Activated T-helper 17 cell treated with anti-CD3 and anti-CD28 coated beads, Interleukin-2, amount 50 U/mL, for 72 hours (primary cell): ENCODE data around the gene DIP2A. TPM values are rescaled to one million over a fixed set of nuclear protein-coding genes. Genes with fewer than 3 reads are reported as not detected.
"Not testable (repeated sequence)": the region's sequence is repeated elsewhere in the genome, so short reads cannot be mapped to it uniquely, and the experiment has no call there.

Experiments used
- ATAC-seq: fragments of 150-1000 bp; cut with Tn5 transposase; replicated peaks from 2 replicates; pipeline ENCODE4 v1.10.0; 2021; ENCODE audit warnings: mild to moderate bottlenecking, moderate library complexity
- H3K27ac Mint-ChIP-seq: one replicate; pipeline ENCODE4 v1.8.0; 2022; ENCODE audit warnings: mixed read lengths
- H3K27me3 Mint-ChIP-seq: one replicate; pipeline ENCODE4 v1.8.0; 2022; ENCODE audit warnings: mixed read lengths
- H3K36me3 Mint-ChIP-seq: one replicate; pipeline ENCODE4 v1.8.0; 2022; ENCODE audit warnings: low read depth, mild to moderate bottlenecking, mixed read lengths
- H3K4me1 Mint-ChIP-seq: one replicate; pipeline ENCODE4 v1.8.0; 2022; ENCODE audit warnings: mixed read lengths
- H3K4me3 Mint-ChIP-seq: one replicate; pipeline ENCODE4 v1.8.0; 2022; ENCODE audit warnings: mild to moderate bottlenecking, mixed read lengths
- H3K9me3 Mint-ChIP-seq: one replicate; pipeline ENCODE4 v1.8.0; 2022; ENCODE audit warnings: mixed read lengths
- total RNA-seq, 2 donors: library from RNA; stranded (reverse); gene quantifications; one replicate each; pipeline ENCODE4 v1.2.3, GENCODE V29; 2022

DIP2A gene
- total RNA-seq, 2 donors from 2014 or later: 43.6 to 49.3 TPM

DNA sequence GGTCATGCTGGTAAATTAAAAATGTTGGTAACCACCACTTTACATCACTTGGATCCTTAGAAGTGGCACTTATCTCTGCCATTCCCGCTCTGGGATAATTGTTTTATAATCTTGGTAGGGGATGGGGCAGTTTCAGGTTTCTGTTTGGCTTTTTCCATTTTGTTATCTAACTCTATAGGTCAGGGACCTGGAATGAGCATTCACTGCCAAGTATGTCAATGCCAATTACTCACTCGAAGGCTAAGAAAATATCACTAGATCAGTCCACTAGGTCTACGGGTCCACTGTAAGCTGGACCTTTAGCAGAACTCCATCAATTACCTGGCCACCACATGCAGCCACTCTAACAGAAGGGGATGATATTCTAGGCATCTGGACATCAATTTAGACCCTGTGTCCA, 4.5 kb upstream of the DIP2A start:
- Mint-ChIP-seq H3K27ac (no peak overlapping the region), H3K4me3 (no peak overlapping the region), H3K9me3 (no peaks in the 10 kb centered on the region), H3K27me3 (no peaks in the 10 kb centered on the region), H3K4me1 (peaks cover 14% of the 10 kb centered on the region), H3K36me3 (peaks cover 7% of the 10 kb centered on the region)
- no peak for ATAC-seq

DNA sequence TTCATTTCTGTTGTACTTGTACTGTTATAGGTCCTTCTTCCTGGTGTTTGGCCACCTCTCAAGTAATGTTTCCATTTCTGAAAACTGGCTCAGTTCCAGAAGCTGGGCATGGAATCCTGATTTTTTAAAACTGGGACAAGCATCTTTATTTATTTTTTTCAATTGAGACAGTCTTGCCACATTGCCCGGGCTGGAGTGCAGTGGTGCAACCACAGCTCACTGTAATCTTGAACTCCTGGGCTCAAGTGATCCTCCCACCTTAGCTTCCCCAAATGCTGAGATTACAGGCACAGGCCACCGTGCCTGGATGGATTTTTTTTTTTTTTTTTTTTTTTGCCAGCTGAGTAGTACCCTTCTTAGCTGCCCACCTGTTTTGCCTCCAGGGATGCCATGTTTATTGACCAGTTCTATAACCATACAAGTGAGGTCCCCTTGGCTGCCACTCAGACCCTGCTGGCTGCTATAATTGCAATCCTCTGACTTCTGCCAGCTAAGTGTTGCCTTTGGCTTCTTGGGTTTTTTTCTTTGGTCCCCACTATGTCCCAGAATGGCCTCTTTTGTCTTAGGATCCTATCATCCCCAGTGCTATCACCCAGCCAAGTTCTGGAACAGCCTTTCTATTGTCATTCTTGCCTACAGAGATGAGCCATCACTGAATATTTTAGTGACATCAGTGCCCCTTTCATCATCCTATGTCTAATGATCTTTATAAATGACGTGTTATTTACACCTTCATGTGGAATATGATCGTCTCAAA, 3.9 kb upstream of the DIP2A start:
- Mint-ChIP-seq H3K27ac (no peak overlapping the region), H3K27me3 (no peaks in the 10 kb centered on the region), H3K4me3 (no peak overlapping the region), H3K9me3 (no peaks in the 10 kb centered on the region), H3K4me1 (peaks cover 14% of the 10 kb centered on the region), H3K36me3 (peaks cover 10% of the 10 kb centered on the region)
- ATAC-seq: no peak

DNA sequence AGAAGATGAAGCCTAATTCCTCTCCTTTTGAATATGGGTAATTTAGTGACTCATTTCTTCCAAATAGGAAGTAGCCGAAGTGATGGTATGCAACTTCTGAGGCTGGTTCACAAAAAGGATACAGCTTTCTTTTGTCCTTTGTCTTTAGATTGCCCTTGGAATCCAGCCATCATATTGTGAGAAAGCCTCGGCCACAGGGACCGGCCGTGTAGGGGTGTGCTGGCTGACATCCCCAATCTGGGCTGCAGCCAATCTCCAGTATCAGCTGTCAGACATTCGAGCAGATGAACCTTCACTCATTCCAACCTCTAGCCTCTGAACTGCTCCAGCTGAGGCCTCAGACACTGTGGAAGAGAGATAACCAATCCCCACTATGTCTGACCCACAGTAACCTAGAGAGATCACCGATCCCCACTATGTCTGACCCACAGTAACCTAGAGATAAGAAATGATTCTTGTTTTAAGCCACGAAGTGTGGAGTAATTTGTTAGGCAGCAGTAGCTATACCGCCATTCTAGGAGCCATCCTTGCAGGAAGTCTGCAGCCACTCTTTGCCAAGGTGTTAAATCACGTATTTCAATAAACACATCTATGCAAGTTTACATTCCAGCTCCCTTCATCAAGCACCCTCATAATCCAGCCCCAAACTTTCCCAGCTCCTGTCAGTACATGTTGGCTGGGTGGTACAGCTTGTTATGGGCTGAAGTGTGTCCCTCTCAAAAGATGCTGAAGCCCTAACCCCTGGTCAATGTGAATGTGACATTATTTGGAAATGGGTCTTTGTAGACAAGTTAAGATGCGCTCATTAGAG, 2.9 kb upstream of the DIP2A start:
- Mint-ChIP-seq H3K27ac (no peak overlapping the region), H3K4me1 (peaks cover 14% of the 10 kb centered on the region), H3K36me3 (peaks cover 11% of the 10 kb centered on the region), H3K27me3 (no peaks in the 10 kb centered on the region), H3K4me3 (no peak overlapping the region), H3K9me3 (no peaks in the 10 kb centered on the region)
- no peak for ATAC-seq

DNA sequence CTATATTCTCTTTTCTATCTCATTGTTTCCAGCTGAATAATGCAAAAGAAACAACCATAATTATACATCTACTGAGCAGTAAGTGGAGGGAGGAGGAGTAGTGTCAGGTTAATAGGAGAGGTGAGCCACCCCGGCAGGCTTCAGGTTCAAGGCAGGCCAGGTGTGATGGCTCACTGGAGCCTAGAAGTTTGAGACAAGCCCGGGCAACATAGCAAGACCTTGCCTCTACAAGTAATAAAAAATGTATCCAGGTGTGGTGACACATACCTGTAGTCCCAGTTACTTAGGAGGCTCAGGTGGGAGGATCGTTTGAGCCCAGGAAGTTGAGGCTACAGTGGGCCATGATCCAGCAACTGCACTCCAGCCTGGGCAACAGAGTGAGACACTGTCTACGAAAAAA, 1.9 kb upstream of the DIP2A start:
- Mint-ChIP-seq H3K4me3 (peak overlapping the region; percentile 85), H3K4me1 (peaks cover 14% of the 10 kb centered on the region), H3K9me3 (no peaks in the 10 kb centered on the region), H3K36me3 (peaks cover 11% of the 10 kb centered on the region), H3K27ac (peak overlapping the region; percentile 62), H3K27me3 (no peaks in the 10 kb centered on the region)
- no peak for ATAC-seq

DNA sequence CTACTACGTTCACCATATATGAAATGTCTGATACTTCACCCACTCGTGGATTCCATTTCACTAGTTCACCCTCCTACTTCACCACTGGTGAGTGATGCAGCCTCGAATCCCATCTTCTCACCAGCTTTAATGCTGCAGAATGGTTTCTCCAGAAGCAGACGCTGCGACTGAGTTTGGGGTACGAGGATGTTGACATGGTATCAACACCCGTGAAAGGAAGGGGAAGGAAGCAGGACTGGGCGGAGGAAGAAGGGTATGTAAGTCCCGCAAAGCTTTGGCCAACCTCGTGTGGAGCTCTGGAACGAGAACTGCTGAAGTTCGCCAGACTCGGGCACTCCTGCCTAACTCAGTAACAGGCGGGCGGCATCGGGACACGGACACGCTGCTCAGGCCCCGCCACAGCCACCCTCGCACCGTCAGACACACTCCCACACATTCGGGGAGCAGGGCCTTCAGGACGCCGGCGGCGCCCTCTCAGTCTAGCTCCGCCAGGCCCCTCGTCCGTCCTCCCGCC, 833 bp upstream of the DIP2A start:
- no peaks in the 10 kb centered on the region for H3K27me3 Mint-ChIP-seq
- peak overlapping the region; percentile 85 for H3K4me3 Mint-ChIP-seq
- peaks cover 18% of the 10 kb centered on the region for H3K36me3 Mint-ChIP-seq
- H3K4me1 Mint-ChIP-seq: peaks cover 14% of the 10 kb centered on the region
- H3K27ac Mint-ChIP-seq: peak overlapping the region; percentile 90
- ATAC-seq: peak; percentile 33
- no peaks in the 10 kb centered on the region for H3K9me3 Mint-ChIP-seq

DNA sequence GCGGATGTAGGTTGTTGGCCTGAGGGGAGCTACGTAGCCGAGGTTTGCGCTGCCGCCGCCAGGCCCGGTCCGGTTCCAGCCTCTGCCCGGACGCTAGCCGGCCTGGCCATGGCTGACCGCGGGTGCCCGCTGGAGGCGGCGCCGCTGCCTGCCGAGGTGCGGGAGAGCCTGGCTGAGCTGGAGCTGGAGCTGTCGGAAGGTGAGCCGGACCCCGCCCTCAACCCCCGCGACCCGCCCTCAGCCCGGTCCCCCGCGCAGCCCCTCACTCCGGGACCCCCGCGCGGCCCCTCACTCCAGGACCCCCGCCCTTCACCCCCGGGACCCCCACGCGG, 299 bp downstream of the DIP2A start:
- ATAC-seq: no peak

DNA sequence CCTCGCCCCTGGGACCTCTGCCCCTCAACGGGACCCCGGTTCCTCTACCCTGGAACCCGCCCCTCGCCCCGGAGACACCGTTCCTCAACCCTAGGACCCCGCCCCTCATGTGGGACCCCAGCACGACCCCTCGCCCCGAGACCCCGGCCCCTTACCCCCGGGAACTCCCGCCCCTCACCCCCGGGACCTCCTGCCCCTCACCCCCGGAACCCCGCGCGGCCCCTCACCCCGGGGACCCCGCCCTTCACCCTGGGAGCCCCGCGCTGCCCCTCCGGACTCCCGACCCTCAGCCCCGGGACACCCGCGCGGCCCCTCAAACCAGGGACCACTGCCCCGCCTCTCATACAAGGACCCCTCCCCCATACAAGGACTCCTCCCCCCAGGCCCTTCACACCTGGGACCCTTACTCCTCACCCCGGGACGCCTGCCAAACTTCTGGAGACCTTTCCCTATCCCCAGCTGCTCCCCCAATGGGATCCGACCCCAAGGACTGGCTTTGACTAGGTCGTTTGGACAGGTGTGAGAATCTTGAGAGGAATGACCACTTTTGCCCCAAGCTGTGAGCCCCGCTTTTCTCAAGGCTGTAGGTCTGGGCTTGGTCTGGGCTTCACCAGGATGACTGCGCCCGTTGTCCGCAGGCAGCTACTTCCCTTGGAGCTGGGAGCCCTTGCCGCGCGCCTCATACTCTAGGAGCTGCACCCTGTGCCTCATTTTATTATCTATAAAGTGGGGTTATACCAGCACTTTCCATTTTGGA, 843 bp downstream of the DIP2A start:
- H3K27ac Mint-ChIP-seq: peak overlapping the region; percentile 85
- H3K4me1 Mint-ChIP-seq: peaks cover 14% of the 10 kb centered on the region
- no peaks in the 10 kb centered on the region for H3K27me3 Mint-ChIP-seq
- H3K4me3 Mint-ChIP-seq: peak overlapping the region; percentile 86
- no peaks in the 10 kb centered on the region for H3K9me3 Mint-ChIP-seq
- H3K36me3 Mint-ChIP-seq: peaks cover 31% of the 10 kb centered on the region
- no peak for ATAC-seq

More for the DNA sequence above, 299 bp downstream of the DIP2A start:
- Mint-ChIP-seq H3K36me3 (peaks cover 26% of the 10 kb centered on the region), H3K4me1 (peaks cover 14% of the 10 kb centered on the region), H3K9me3 (no peaks in the 10 kb centered on the region), H3K4me3 (peak overlapping the region; percentile 85), H3K27me3 (no peaks in the 10 kb centered on the region), H3K27ac (no peak overlapping the region)

DNA sequence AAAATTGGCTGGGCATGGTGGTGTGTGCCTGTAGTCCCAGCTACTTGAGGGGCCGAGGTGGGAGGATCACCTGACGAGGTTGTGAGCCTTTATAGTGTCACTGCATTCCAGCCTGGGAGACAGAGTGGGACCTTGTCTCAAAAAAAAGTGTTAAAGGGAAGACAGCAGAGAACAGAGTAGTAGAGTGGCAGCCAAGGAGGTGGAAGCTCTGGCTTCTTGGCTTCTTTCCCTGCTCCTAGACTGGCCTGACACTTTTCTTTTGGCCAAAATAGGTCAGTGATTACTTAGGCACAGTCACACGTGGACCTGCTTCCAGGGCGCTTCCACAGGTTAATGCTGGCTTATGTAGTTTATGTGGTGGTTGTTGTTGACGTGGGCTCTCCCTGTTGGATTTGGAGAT, 3.2 kb downstream of the DIP2A start:
- Mint-ChIP-seq H3K27me3 (no peaks in the 10 kb centered on the region), H3K36me3 (peaks cover 44% of the 10 kb centered on the region), H3K27ac (no peak overlapping the region), H3K9me3 (no peaks in the 10 kb centered on the region), H3K4me1 (peaks cover 10% of the 10 kb centered on the region), H3K4me3 (no peak overlapping the region)
- no peak for ATAC-seq

DNA sequence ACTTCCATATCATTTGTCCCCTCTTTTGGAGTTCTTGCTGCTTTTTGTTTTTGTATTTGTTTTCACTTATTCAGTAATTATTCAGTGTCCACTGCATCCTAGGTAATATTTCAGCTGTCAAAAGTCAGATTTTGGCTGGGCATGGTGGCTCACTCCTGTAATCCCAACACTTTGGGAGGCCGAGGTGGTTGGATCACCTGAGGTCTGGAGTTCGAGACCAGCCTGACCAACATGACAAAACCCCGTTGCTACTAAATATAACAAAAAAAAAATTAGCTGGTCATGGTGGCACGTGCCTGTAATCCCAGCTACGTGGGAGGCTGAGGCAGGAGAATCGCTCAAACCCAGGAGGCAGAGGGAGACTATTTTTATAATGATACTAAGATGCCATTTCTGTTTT, 6.5 kb downstream of the DIP2A start:
- not testable (repeated sequence) for H3K27me3 Mint-ChIP-seq, H3K4me1 Mint-ChIP-seq, H3K4me3 Mint-ChIP-seq, ATAC-seq, H3K9me3 Mint-ChIP-seq, H3K27ac Mint-ChIP-seq
- H3K36me3 Mint-ChIP-seq: peaks cover 61% of the 10 kb centered on the region

DNA sequence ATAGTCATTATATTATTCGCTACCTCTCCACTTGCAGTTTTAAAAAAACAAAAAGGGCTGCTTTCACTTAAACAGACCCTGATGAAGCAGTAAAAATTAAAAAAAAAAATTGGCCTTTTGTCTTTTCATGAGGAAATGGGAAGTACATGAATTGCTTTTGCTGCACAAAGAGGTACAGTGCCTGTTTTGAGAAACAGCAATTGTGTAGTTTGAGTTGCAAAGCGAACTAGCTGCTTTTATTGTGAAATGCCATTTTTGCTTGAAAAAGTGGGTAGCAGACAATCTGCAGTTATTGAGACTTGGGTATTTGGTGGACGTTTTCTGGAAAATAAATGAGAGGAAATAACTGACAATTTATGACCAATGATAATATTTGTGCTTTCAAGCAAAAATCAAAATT, 7.0 kb downstream of the DIP2A start:
- H3K27ac Mint-ChIP-seq: no peak overlapping the region
- H3K27me3 Mint-ChIP-seq: no peaks in the 10 kb centered on the region
- H3K36me3 Mint-ChIP-seq: peaks cover 61% of the 10 kb centered on the region
- ATAC-seq: no peak
- peaks cover 4% of the 10 kb centered on the region for H3K4me1 Mint-ChIP-seq
- no peaks in the 10 kb centered on the region for H3K9me3 Mint-ChIP-seq
- no peak overlapping the region for H3K4me3 Mint-ChIP-seq

DNA sequence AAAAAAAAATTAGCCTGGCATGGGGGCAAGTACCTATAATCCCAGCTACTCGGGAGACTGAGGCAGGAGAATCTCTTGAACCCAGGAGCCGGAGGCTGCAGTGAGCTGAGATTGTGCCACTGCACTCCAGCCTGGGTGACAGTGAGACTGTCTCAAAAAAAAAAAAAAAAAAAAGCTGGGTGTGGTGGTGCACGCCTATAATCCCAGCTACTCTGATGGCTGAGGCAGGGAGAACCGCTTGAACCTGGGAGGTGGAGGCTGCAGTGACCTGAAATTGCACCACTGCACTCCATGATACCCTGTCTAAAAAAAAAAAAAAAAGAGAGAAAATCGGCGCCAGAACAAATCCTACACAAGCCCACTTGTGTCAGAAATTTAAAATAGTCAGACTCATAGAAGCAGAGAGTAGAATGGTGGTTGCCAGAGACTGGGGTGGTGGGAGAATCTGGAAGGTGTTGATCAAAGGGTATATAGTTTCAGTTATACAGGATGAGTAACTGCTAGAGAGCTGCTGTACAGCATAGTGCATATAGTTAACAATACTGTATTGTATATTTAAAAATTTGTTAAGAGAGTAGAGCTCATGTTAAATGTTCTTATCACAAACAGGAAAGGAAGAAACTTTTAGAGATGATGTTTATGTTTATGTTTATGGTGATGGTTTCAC, 9.6 kb downstream of the DIP2A start:
- peak overlapping the region; percentile 52 for H3K27ac Mint-ChIP-seq
- H3K36me3 Mint-ChIP-seq: peaks cover 50% of the 10 kb centered on the region

DNA sequence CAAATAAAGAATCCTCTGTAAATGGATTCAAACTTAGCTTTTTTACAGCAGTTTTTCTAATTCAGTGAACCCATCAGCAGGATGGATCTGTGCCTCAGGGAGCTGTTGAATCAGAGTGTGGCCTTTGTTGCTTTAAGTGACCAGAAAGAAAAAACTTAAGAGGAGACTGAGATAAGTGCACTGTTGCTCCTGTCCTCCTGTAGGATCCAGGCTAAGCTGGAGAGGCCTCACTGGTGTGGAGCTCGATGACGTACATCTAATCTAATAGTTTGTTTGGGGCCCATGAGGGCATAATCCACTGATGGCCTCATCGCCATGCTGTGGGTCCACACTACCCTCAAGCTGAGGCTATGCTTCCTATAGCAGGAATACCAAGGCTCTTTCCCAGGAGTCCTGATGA, 10.6 kb downstream of the DIP2A start:
- Mint-ChIP-seq H3K36me3 (peaks cover 43% of the 10 kb centered on the region), H3K27ac (peak overlapping the region; percentile 52), H3K4me1 (peaks cover 6% of the 10 kb centered on the region), H3K9me3 (no peaks in the 10 kb centered on the region), H3K27me3 (no peaks in the 10 kb centered on the region), H3K4me3 (no peak overlapping the region)
- no peak for ATAC-seq

More for the DNA sequence above, 9.6 kb downstream of the DIP2A start:
- Mint-ChIP-seq H3K27me3 (no peaks in the 10 kb centered on the region), H3K9me3 (no peaks in the 10 kb centered on the region), H3K4me3 (no peak overlapping the region), H3K4me1 (no peaks in the 10 kb centered on the region)
- peak; percentile 69 for ATAC-seq

DNA sequence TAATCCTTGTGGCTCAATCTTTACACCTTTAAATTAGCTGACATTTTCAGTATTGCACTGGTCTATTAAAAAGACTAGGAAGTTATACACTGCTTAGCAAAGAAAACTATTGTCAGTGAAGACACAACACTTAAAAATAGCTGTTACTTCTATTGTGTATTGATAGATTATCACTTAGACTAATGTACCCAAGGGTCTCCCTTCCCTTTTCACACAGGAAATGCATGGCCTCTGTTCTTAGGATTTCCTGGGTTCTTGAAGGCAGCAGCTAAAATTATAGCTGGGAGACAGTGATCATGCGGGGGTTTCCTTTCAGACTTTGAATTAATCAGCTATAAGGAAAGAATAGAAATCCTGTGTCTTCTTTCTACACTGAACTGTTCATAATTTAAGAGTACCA, 12.8 kb downstream of the DIP2A start:
- peaks cover 28% of the 10 kb centered on the region for H3K36me3 Mint-ChIP-seq
- H3K4me1 Mint-ChIP-seq: peaks cover 17% of the 10 kb centered on the region
- H3K4me3 Mint-ChIP-seq: no peak overlapping the region
- no peaks in the 10 kb centered on the region for H3K27me3 Mint-ChIP-seq
- H3K27ac Mint-ChIP-seq: no peak overlapping the region
- no peak for ATAC-seq
- H3K9me3 Mint-ChIP-seq: no peaks in the 10 kb centered on the region

DNA sequence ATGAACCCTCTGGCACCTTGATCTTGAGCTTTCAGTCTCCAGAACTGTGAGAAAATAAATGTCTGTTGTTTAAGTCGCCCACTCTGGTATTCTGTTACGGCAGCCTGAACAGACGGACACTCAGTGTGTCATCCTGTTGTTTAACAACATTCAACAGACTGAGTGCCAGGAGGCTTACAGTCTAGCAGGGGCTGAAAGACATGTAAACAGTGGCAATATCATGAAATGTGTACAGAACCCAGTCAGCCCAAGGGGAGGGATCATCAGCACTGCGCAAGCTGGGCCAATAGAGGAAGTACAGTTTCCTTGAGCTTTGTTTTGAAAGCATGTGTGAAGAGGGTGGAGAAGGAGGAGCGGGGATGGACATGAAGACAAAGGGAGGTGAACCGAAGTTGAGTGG, 13.6 kb downstream of the DIP2A start:
- Mint-ChIP-seq H3K4me3 (no peak overlapping the region), H3K9me3 (no peaks in the 10 kb centered on the region), H3K27me3 (no peaks in the 10 kb centered on the region), H3K4me1 (peaks cover 21% of the 10 kb centered on the region), H3K36me3 (peaks cover 31% of the 10 kb centered on the region), H3K27ac (no peak overlapping the region)
- ATAC-seq: no peak
